RWPE1 (cell line): ENCODE data around the gene CNIH2.
A peak's percentile ranks its signal among the peaks of the same experiment; 100 is the strongest.
"Not testable (repeated sequence)": the region's sequence is repeated elsewhere in the genome, so short reads cannot be mapped to it uniquely, and the experiment has no call there.

Experiments used
- CTCF ChIA-PET: fragments of 350-600 bp; sonication (Branson Sonifier 250); formaldehyde crosslinking; extraction: SDS; loops from one replicate; lab custom pipeline; 2021; lab: Yijun Ruan, JAX
- POLR2A ChIA-PET: fragments of 400-600 bp; formaldehyde crosslinking; extraction: SDS; loops from one replicate; lab custom pipeline; 2020; ENCODE audit warnings: antibody characterized with exemption; ENCODE audit not compliant: low non-redundant PET; lab: Yijun Ruan, JAX
- DNase-seq: peaks from one replicate; pipeline ENCODE4 v3.0.0; 2012; ENCODE audit warnings: low spot score
- H3K27ac ChIP-seq: fragments of 450-650 bp; 2 replicates; pipeline ENCODE4 v1.5.1; 2017
- CTCF ChIP-seq: fragments of 450-650 bp; conservative IDR thresholded peaks from 2 replicates; pipeline ENCODE4 v1.5.1; 2017; ENCODE audit warnings: low read depth, mild to moderate bottlenecking

Gene CNIH2

GRCh38 chr11:66317723-66318599, 40.0 kb downstream of the CNIH2 start:
- ChIA-PET CTCF (interaction anchor here (0.7 kb wide), 1 partner anchor 71 kb away, joined by 4 read pairs; no protein-coding TSS in a partner anchor), POLR2A (no interaction called here)
- no peak for TF ChIP-seq CTCF
- DNase-seq = no peak
- peak overlapping the region; percentile 93 for H3K27ac ChIP-seq

- no peak for DNase-seq
- POLR2A ChIA-PET = no interaction called here
- CTCF ChIA-PET = interaction anchor here (0.7 kb wide), 1 partner anchor 70 kb away, joined by 4 read pairs; no protein-coding TSS in a partner anchor
- H3K27ac ChIP-seq = peak overlapping the region; percentile 93
- TF ChIP-seq CTCF = no peak
These were observed 40.6 kb downstream of the CNIH2 start for GRCh38 chr11:66318600-66318970.

GRCh38 chr11:66320289-66320688, 42.3 kb downstream of the CNIH2 start:
- CTCF ChIA-PET, DNase-seq, POLR2A ChIA-PET, H3K27ac ChIP-seq: not testable (repeated sequence)

GRCh38 chr11:66320748-66321147, 42.8 kb downstream of the CNIH2 start:
- DNase-seq, CTCF ChIA-PET, H3K27ac ChIP-seq, POLR2A ChIA-PET: not testable (repeated sequence)

- ChIA-PET CTCF (interaction anchor here (0.7 kb wide), 1 partner anchor 17 kb away, joined by 3 read pairs; no protein-coding TSS in a partner anchor), POLR2A (no interaction called here)
- DNase-seq = no peak
- TF ChIP-seq CTCF = no peak
- H3K27ac ChIP-seq = peak overlapping the region; percentile 15; the same call in 1 of the 2 replicates
These were observed 43.6 kb downstream of the CNIH2 start for GRCh38 chr11:66321606-66322005.

- no peak for DNase-seq
- ChIA-PET POLR2A (no interaction called here), CTCF (no interaction called here)
- no peak for TF ChIP-seq CTCF
- peak overlapping the region; percentile 15; the same call in 1 of the 2 replicates for H3K27ac ChIP-seq
These were observed 44.9 kb downstream of the CNIH2 start for GRCh38 chr11:66322732-66323427.

- no peak for TF ChIP-seq CTCF
- DNase-seq = no peak
- peak overlapping the region; percentile 100; the same call in 1 of the 2 replicates for H3K27ac ChIP-seq
- POLR2A ChIA-PET = no interaction called here
- CTCF ChIA-PET = interaction anchor here (3.7 kb wide), 1 partner anchor 11 kb away, joined by 25 read pairs; no protein-coding TSS in a partner anchor
These were observed 45.7 kb downstream of the CNIH2 start for GRCh38 chr11:66323684-66324083.
